AG04450 (cell line): ENCODE measurements around the gene CFAP77. TPM values are rescaled to one million over a fixed set of nuclear protein-coding genes. Genes with fewer than 3 reads are reported as not detected.

Experiments used
- CTCF ChIA-PET: fragments of 300-600, 350-600 bp; formaldehyde crosslinking; extraction: SDS; loops from one replicate; lab custom pipeline; 2022; ENCODE audit warnings: antibody characterized with exemption, inconsistent platforms; lab: Charles Lee
- POLR2A ChIA-PET: fragments of 350-600 bp; formaldehyde crosslinking; extraction: SDS; loops from one replicate; lab custom pipeline; 2021; ENCODE audit warnings: antibody characterized with exemption, inconsistent platforms; lab: Yijun Ruan, JAX
- DNase-seq: peaks from one replicate; pipeline ENCODE4 v3.0.0-alpha.2; 2011; ENCODE audit warnings: low read depth, low spot score
- H3K27ac ChIP-seq: one replicate; pipeline ENCODE4 v1.5.1; 2012; ENCODE audit warnings: low read depth, low read length, control low read depth
- H3K27me3 ChIP-seq: one replicate; pipeline ENCODE4 v1.6.0; 2012; ENCODE audit warnings: low read length; ENCODE audit not compliant: control insufficient read depth, insufficient read depth
- H3K4me3 ChIP-seq: 2 replicates; pipeline ENCODE4 v1.5.1; 2011; ENCODE audit warnings: mild to moderate bottlenecking, low read depth, low read length, control low read depth
- H3K9me3 ChIP-seq: 2 replicates; pipeline ENCODE4 v1.5.1; 2012; ENCODE audit warnings: low read length; ENCODE audit not compliant: control insufficient read depth, insufficient read depth
- CTCF ChIP-seq: IDR thresholded peaks from 2 replicates; pipeline ENCODE4 v1.5.1; 2011; ENCODE audit warnings: low read depth, low read length, control low read depth, inconsistent platforms
- polyA plus RNA-seq: library from polyadenylated mRNA; depleted of rRNA; stranded (reverse); fragments of >200 nt; gene quantifications from 2 replicates; pipeline ENCODE4 v1.2.3, GENCODE V29; 2011

CFAP77 gene
- polyA plus RNA-seq, 1 experiment: not detected

DNA sequence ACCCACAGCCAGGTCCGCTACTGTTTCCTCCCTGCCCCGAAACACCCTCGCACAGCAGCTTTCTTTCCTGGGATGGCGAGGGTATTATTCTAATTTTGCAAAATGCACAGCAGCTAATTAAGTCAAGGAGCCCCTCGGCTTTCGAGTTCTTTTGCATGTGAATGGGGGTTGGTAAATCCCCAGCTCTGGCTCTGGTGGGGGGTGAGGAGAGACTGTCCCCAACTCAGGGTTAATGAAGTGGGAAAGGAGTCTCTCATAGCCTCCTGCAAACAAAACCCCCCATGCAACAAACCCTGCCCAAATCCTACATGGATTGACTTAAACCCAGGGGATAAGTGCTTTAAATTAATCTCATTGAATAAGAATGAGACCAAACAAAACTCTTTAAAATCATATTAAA lies 181.2 kb downstream of the CFAP77 start:
- Histone ChIP-seq H3K9me3 (no peaks in the 10 kb centered on the region; the same call in 1 of the 2 replicates), H3K27ac (no peak overlapping the region), H3K27me3 (peaks cover 57% of the 10 kb centered on the region), H3K4me3 (no peak overlapping the region)
- ChIA-PET POLR2A (no interaction called here), CTCF (no interaction called here)
- no peak for TF ChIP-seq CTCF
- DNase-seq: no peak

DNA sequence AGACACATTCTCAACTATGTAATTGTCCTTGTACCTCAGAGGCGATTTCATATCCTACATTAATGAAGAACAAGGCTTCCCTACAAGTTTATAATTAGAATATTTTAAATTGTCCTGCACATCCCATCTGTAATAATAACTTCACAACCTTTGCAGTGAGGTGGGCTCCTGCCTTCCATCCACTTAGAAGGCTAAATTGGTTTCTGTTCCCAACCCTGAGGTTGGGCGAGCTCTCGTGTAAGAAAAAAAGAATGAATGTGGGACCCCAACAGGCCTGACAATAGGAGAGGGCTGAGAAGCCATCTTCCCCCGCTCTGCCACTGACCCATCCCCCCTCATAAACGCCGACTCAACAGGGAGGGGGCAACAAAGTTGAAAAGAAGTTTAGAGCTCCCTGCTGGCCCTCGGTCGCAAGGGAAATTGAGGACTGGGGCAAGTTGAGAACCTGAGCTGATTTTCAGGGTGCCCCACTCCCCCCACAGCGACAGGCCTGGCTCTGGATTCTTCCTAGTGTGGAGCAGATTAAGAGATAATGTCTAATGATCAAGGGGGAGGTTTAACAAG lies 181.8 kb downstream of the CFAP77 start:
- H3K27me3 ChIP-seq: peaks cover 52% of the 10 kb centered on the region
- no peaks in the 10 kb centered on the region; the same call in 1 of the 2 replicates for H3K9me3 ChIP-seq
- no peak for DNase-seq
- ChIA-PET CTCF (no interaction called here), POLR2A (interaction anchor here (0.6 kb wide), 1 partner anchor 148 kb away, joined by 3 read pairs; no protein-coding TSS in a partner anchor)
- no peak overlapping the region for H3K27ac ChIP-seq
- no peak overlapping the region for H3K4me3 ChIP-seq
- TF ChIP-seq CTCF: no peak

- DNase-seq: no peak
- no peak overlapping the region for H3K4me3 ChIP-seq
- H3K27me3 ChIP-seq: peaks cover 45% of the 10 kb centered on the region
- H3K9me3 ChIP-seq: no peaks in the 10 kb centered on the region; the same call in 1 of the 2 replicates
- ChIA-PET POLR2A (interaction anchor here (0.6 kb wide), 1 partner anchor 147 kb away, joined by 3 read pairs; no protein-coding TSS in a partner anchor), CTCF (no interaction called here)
- no peak for TF ChIP-seq CTCF
- no peak overlapping the region for H3K27ac ChIP-seq
Measured at GRCh38 chr9:132592451-132592850, 182.4 kb downstream of the CFAP77 start.

GRCh38 chr9:132594412-132594811 lies 184.4 kb downstream of the CFAP77 start:
- no peak overlapping the region for H3K27ac ChIP-seq
- H3K4me3 ChIP-seq: no peak overlapping the region
- peaks cover 27% of the 10 kb centered on the region for H3K27me3 ChIP-seq
- TF ChIP-seq CTCF: no peak
- ChIA-PET POLR2A (no interaction called here), CTCF (no interaction called here)
- no peak for DNase-seq
- no peaks in the 10 kb centered on the region; the same call in 1 of the 2 replicates for H3K9me3 ChIP-seq

- CTCF ChIA-PET: no interaction called here
- TF ChIP-seq CTCF: no peak
- no peak for DNase-seq
Measured at GRCh38 chr9:132595319-132595718, 185.3 kb downstream of the CFAP77 start.

More at GRCh38 chr9:132595319-132595718, 185.3 kb downstream of the CFAP77 start:
- Histone ChIP-seq H3K9me3 (no peaks in the 10 kb centered on the region), H3K4me3 (no peak overlapping the region), H3K27me3 (peaks cover 18% of the 10 kb centered on the region), H3K27ac (no peak overlapping the region)
- POLR2A ChIA-PET: no interaction called here
